Adrenal gland (tissue), 12 donors: ENCODE results near the gene KTN1. TPM values are rescaled to one million over a fixed set of nuclear protein-coding genes. Genes with fewer than 3 reads are reported as not detected.

Experiments used
- DNase-seq, 7 donors: peaks; one replicate each; pipeline ENCODE4 v3.0.0-alpha.2; 2019 to 2020
- H3K27ac ChIP-seq, 5 donors: fragments of 200-600 bp; sonication (generic) in 4 of 5; 1 replicate in 3 of 5; 2 replicates in 2 of 5; pipeline versions ENCODE4 v1.5.1 to v1.8.0; 2016 to 2020; ENCODE audit warnings: mild to moderate bottlenecking in 1 of 5
- H3K27me3 ChIP-seq: fragments of 200-600 bp; 2 replicates; pipeline ENCODE4 v1.8.0; 2021
- H3K36me3 ChIP-seq, 2 donors: fragments of 200-600 bp; replicated peaks in 1 of 2; 1 replicate in 1 of 2; 2 replicates in 1 of 2; pipeline versions ENCODE4 v1.5.1 to v1.8.0; 2018 to 2022
- H3K4me1 ChIP-seq, 2 donors: fragments of 200-600 bp; replicated peaks in 1 of 2; 1 replicate in 1 of 2; 2 replicates in 1 of 2; pipeline versions ENCODE4 v1.5.1 to v1.8.0; 2018 to 2021
- H3K4me3 ChIP-seq, 4 donors: fragments of 200-600 bp; sonication (generic) in 3 of 4; one replicate each; pipeline ENCODE4 v1.5.1; 2016 to 2018
- H3K9me3 ChIP-seq, 3 donors: fragments of 200-600 bp; sonication (generic) in 1 of 3; replicated peaks in 1 of 3; 1 replicate in 2 of 3; 2 replicates in 1 of 3; pipeline versions ENCODE4 v1.5.1 to v1.8.0; 2016 to 2021
- CTCF ChIP-seq, 6 experiments: fragments of 450-650 bp in 4 of 6; fragments of 200-600 bp in 2 of 6; sonication (generic) in 1 of 6; IDR thresholded peaks; 1 replicate in 5 of 6; 2 replicates in 1 of 6; pipeline versions ENCODE4 v1.5.1 to v1.8.0; 2016 to 2021; ENCODE audit warnings: antibody characterized with exemption in 6 of 6, mild to moderate bottlenecking in 2 of 6, moderate library complexity in 1 of 6
- POLR2A ChIP-seq, 2 donors: fragments of 450-650 bp; IDR thresholded peaks; one replicate each; pipeline ENCODE4 v1.6.1; 2017; ENCODE audit warnings: antibody characterized with exemption in 2 of 2, mild to moderate bottlenecking in 2 of 2, moderate library complexity in 1 of 2
- WGBS, 4 donors: extraction: QIAGEN DNeasy Blood & Tissue Kit in 2 of 4; methylation state at CpG; one replicate each; pipeline versions ENCODE4 v1.1.5 to v1.1.7; 2013 to 2017; 5-methylcytosine and 5-hydroxymethylcytosine counted together
- intact Hi-C, 2 donors: fragments of 100-400 bp; cut with DNase I; formaldehyde crosslinking; loops; one replicate each; pipeline versions ENCODE4 v1.14.1 to v1.15.0; 2022 to 2023
- polyA plus RNA-seq, 3 donors: library from polyadenylated mRNA; stranded (reverse); fragments of 200-250 nt in 2 of 3; fragments of 350-450 nt in 1 of 3; fragmentation: Illumina TruSeq in 1 of 3; extraction: RNeasy Lipid Tissue Mini Kit (QIAGEN cat#74804) in 1 of 3; gene quantifications; one replicate each; pipeline ENCODE4 v1.2.3, GENCODE V29; 2013 to 2014
- total RNA-seq, 9 donors: library from RNA; depleted of rRNA in 4 of 9; stranded (reverse); fragments of >200 nt in 4 of 9; fragments of 120-200 nt in 1 of 9; fragmentation: NEBNext Ultra II Directional in 1 of 9; extraction: Animal tissue kit (Norgen Biotek cat#: 25700) in 1 of 9; gene quantifications; one replicate each; pipeline versions ENCODE4 v1.1.0 to v1.2.4, GENCODE V29; 2013 to 2023
- donor health status: healthy with polysubstance abuse.
- donor health status: Bipolar disorder and iron deficiency.
- donor health status: DM: yes; HTN: yes; CAD: no.
- donor health status: DM: no; HTN: no; CAD: no.
- donor health status: DM: no; HTN: no; CAD: no.
- donor health status: DM: yes; HTN: yes; CAD: no.

KTN1 gene
- total and polyA plus RNA-seq, 12 donors = 60.4 to 283 (median 154) TPM

- intact Hi-C loops = loop anchor here in 1 of 2 donors (10.0 kb wide), 1 partner anchor 645 kb away; no protein-coding TSS in a partner anchor
- peak in 2 of 7 donors; percentile 17 to 26 for DNase-seq
- Histone ChIP-seq H3K27ac (no peak overlapping the region), H3K4me1 (no peaks in the 10 kb centered on the region), H3K27me3 (no peaks in the 10 kb centered on the region), H3K4me3 (no peak overlapping the region), H3K36me3 (no peaks in the 10 kb centered on the region), H3K9me3 (no peaks in the 10 kb centered on the region)
- WGBS, 4 donors = 90 to 97% (median 92%) methylated on average over 7 of the region's 7 CpGs
- TF ChIP-seq POLR2A (IDR thresholded peaks at IDR 0.05) = no peak
- no peak for TF ChIP-seq CTCF (IDR thresholded peaks at IDR 0.05)
These were observed 119.4 kb downstream of the KTN1 start for GRCh38 chr14:55699131-55700057.

GRCh38 chr14:55701638-55702037, 121.6 kb downstream of the KTN1 start:
- no peak for DNase-seq
- no peak overlapping the region for H3K4me3 ChIP-seq
- TF ChIP-seq CTCF (IDR thresholded peaks at IDR 0.05) = no peak
- TF ChIP-seq POLR2A (IDR thresholded peaks at IDR 0.05) = no peak
- no peaks in the 10 kb centered on the region for H3K9me3 ChIP-seq
- WGBS, 4 donors = 95 to 100% (median 98%) methylated on average over 1 of the region's 1 CpG
- no peaks in the 10 kb centered on the region for H3K4me1 ChIP-seq
- no peak overlapping the region for H3K27ac ChIP-seq
- no peaks in the 10 kb centered on the region for H3K36me3 ChIP-seq
- intact Hi-C loops = loop anchor here in 1 of 2 donors (10.0 kb wide), 1 partner anchor 643 kb away; no protein-coding TSS in a partner anchor
- no peaks in the 10 kb centered on the region for H3K27me3 ChIP-seq

GRCh38 chr14:55702511-55702910, 122.5 kb downstream of the KTN1 start:
- H3K36me3 ChIP-seq = no peaks in the 10 kb centered on the region
- TF ChIP-seq POLR2A (IDR thresholded peaks at IDR 0.05) (no peak), CTCF (IDR thresholded peaks at IDR 0.05) (no peak)
- DNase-seq = no peak
- no peaks in the 10 kb centered on the region for H3K4me1 ChIP-seq
- H3K27me3 ChIP-seq = no peaks in the 10 kb centered on the region
- H3K9me3 ChIP-seq = no peaks in the 10 kb centered on the region
- intact Hi-C loops = loop anchor here in 1 of 2 donors (10.0 kb wide), 1 partner anchor 642 kb away; no protein-coding TSS in a partner anchor
- H3K4me3 ChIP-seq = no peak overlapping the region
- WGBS, 4 donors = 87 to 92% (median 91%) methylated on average over 6 of the region's 6 CpGs
- no peak overlapping the region for H3K27ac ChIP-seq

- TF ChIP-seq CTCF (IDR thresholded peaks at IDR 0.05) (no peak), POLR2A (IDR thresholded peaks at IDR 0.05) (no peak)
- Histone ChIP-seq H3K4me3 (no peak overlapping the region), H3K36me3 (no peaks in the 10 kb centered on the region), H3K4me1 (no peaks in the 10 kb centered on the region), H3K27ac (no peak overlapping the region), H3K9me3 (no peaks in the 10 kb centered on the region), H3K27me3 (no peaks in the 10 kb centered on the region)
- no peak for DNase-seq
- 94 to 97% (median 95%) methylated on average over 1 of the region's 1 CpG for WGBS, 4 donors
- intact Hi-C loops = loop anchor here in 1 of 2 donors (10.0 kb wide), 1 partner anchor 640 kb away; no protein-coding TSS in a partner anchor
These were observed 124.6 kb downstream of the KTN1 start for GRCh38 chr14:55704654-55705053.
